Muscle layer of colon (tissue), 2 donors: ENCODE data around the gene FAM90A1.
"Not testable (repeated sequence)": the region's sequence is repeated elsewhere in the genome, so short reads cannot be mapped to it uniquely, and the experiment has no call there.

ENCODE experiments used
- H3K27ac ChIP-seq: one replicate; pipeline ENCODE4 v1.7.0; 2013; ENCODE audit warnings: low read depth, mild to moderate bottlenecking, low read length, moderate library complexity
- H3K27me3 ChIP-seq, 2 donors: one replicate each; pipeline ENCODE4 v1.7.0; 2013; ENCODE audit warnings: low read length in 2 of 2, mild to moderate bottlenecking in 2 of 2; ENCODE audit not compliant: insufficient read depth in 2 of 2, control insufficient read depth in 1 of 2
- H3K36me3 ChIP-seq: one replicate; pipeline ENCODE4 v1.7.0; 2013; ENCODE audit warnings: mild to moderate bottlenecking, low read length; ENCODE audit not compliant: insufficient read depth
- H3K4me1 ChIP-seq: one replicate; pipeline ENCODE4 v1.7.0; 2013; ENCODE audit warnings: mild to moderate bottlenecking, low read length; ENCODE audit not compliant: insufficient read depth
- H3K4me3 ChIP-seq, 2 donors: one replicate each; pipeline ENCODE4 v1.7.0; 2013; ENCODE audit warnings: low read length in 2 of 2, low read depth in 1 of 2, mild to moderate bottlenecking in 1 of 2, moderate library complexity in 1 of 2
- H3K9ac ChIP-seq: one replicate; pipeline ENCODE4 v1.7.0; 2013; ENCODE audit warnings: low read length
- H3K9me3 ChIP-seq: one replicate; pipeline ENCODE4 v1.7.0; 2013; ENCODE audit warnings: mild to moderate bottlenecking, low read length
- donor health status: abdominal sarcoma.
- donor health status: Adenocarcinoma of cecum.

FAM90A1 gene

GRCh38 chr12:8242880-8243681, 15.7 kb upstream of the FAM90A1 start:
- Histone ChIP-seq H3K4me3 (peak overlapping the region; percentile 61), H3K27ac (peak overlapping the region; percentile 23)
- H3K4me1 ChIP-seq, H3K9ac ChIP-seq, H3K27me3 ChIP-seq, H3K9me3 ChIP-seq, H3K36me3 ChIP-seq: not testable (repeated sequence)

GRCh38 chr12:8242622-8242879, 15.1 kb upstream of the FAM90A1 start:
- not testable (repeated sequence) for H3K27ac ChIP-seq, H3K4me1 ChIP-seq, H3K9me3 ChIP-seq, H3K36me3 ChIP-seq, H3K9ac ChIP-seq, H3K27me3 ChIP-seq
- H3K4me3 ChIP-seq, result peak overlapping the region; percentile 61

GRCh38 chr12:8241917-8242621, 14.7 kb upstream of the FAM90A1 start:
- not testable (repeated sequence) for H3K9me3 ChIP-seq, H3K27me3 ChIP-seq, H3K4me1 ChIP-seq, H3K9ac ChIP-seq, H3K36me3 ChIP-seq, H3K27ac ChIP-seq
- H3K4me3 ChIP-seq, result peak overlapping the region; percentile 61

- not testable (repeated sequence) for H3K4me1 ChIP-seq, H3K27me3 ChIP-seq, H3K9ac ChIP-seq, H3K36me3 ChIP-seq, H3K4me3 ChIP-seq, H3K9me3 ChIP-seq, H3K27ac ChIP-seq
These were observed 13.1 kb upstream of the FAM90A1 start for GRCh38 chr12:8240340-8241114.

GRCh38 chr12:8237031-8237430, 9.6 kb upstream of the FAM90A1 start:
- not testable (repeated sequence) for H3K27ac ChIP-seq, H3K36me3 ChIP-seq, H3K9me3 ChIP-seq, H3K4me1 ChIP-seq, H3K27me3 ChIP-seq, H3K9ac ChIP-seq, H3K4me3 ChIP-seq

- not testable (repeated sequence) for H3K27ac ChIP-seq
These were observed 8.1 kb upstream of the FAM90A1 start for GRCh38 chr12:8235316-8236157.

GRCh38 chr12:8234746-8235145, 7.3 kb upstream of the FAM90A1 start:
- H3K4me1 ChIP-seq, H3K4me3 ChIP-seq: not testable (repeated sequence)

More at GRCh38 chr12:8235316-8236157, 8.1 kb upstream of the FAM90A1 start:
- not testable (repeated sequence) for H3K9me3 ChIP-seq, H3K9ac ChIP-seq, H3K27me3 ChIP-seq, H3K36me3 ChIP-seq, H3K4me3 ChIP-seq, H3K4me1 ChIP-seq

GRCh38 chr12:8233935-8234495, 6.6 kb upstream of the FAM90A1 start:
- H3K4me3 ChIP-seq, H3K36me3 ChIP-seq, H3K27me3 ChIP-seq, H3K27ac ChIP-seq, H3K9ac ChIP-seq, H3K4me1 ChIP-seq, H3K9me3 ChIP-seq: not testable (repeated sequence)

More at GRCh38 chr12:8234746-8235145, 7.3 kb upstream of the FAM90A1 start:
- H3K9ac ChIP-seq, H3K27me3 ChIP-seq, H3K27ac ChIP-seq, H3K9me3 ChIP-seq, H3K36me3 ChIP-seq: not testable (repeated sequence)

GRCh38 chr12:8233300-8233855, 6.0 kb upstream of the FAM90A1 start:
- H3K27ac ChIP-seq, H3K9ac ChIP-seq, H3K4me1 ChIP-seq, H3K36me3 ChIP-seq, H3K4me3 ChIP-seq, H3K9me3 ChIP-seq, H3K27me3 ChIP-seq: not testable (repeated sequence)

- H3K27ac ChIP-seq, H3K4me3 ChIP-seq, H3K4me1 ChIP-seq, H3K9me3 ChIP-seq, H3K27me3 ChIP-seq, H3K36me3 ChIP-seq, H3K9ac ChIP-seq: not testable (repeated sequence)
These were observed 4.5 kb upstream of the FAM90A1 start for GRCh38 chr12:8231666-8232608.
